Sigmoid colon (tissue), 4 donors: Measurements from ENCODE around the gene WWC2.

Experiments
- EP300 ChIP-seq, 4 donors: sonication (generic); formaldehyde crosslinking; IDR thresholded peaks; one replicate each; pipeline ENCODE4 v1.6.1; 2017; ENCODE audit warnings: antibody characterized with exemption in 4 of 4
- POLR2A ChIP-seq, 2 donors: fragments of 450-650 bp; IDR thresholded peaks; one replicate each; pipeline ENCODE4 v1.6.1; 2016; ENCODE audit warnings: antibody characterized with exemption in 2 of 2, mild to moderate bottlenecking in 2 of 2, moderate library complexity in 2 of 2
- TF ChIP-seq, protein P1 (sequence below), 4 experiments: fragments of 450-650 bp in 3 of 4; fragments of 200-600 bp in 1 of 4; IDR thresholded peaks; one replicate each; pipeline ENCODE4 v1.5.1; 2016 to 2019; ENCODE audit warnings: antibody characterized with exemption in 4 of 4, mild to moderate bottlenecking in 3 of 4, moderate library complexity in 2 of 4

DNA sequence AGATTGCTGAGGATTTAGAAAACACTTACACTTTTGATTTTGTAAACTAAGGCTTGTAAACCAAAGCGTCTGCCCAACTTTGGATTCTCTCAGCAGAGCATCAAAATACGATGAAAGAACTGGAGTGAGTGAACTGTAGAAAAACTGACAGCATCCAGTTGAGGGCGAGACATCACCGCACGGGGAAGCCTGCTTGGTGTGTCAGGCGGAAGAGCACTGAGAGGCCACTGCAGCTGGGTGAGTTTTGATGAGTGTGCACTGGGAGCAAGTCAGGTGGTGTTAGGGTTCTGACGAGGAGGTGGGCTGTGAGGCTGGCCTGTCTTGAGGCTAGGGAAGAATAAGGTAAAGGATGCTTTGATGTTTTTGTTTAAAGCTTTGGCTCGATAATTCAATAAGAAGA, 270.0 kb downstream of the WWC2 start:
- TF ChIP-seq POLR2A (IDR thresholded peaks at IDR 0.05) (no peak), EP300 (IDR thresholded peaks at IDR 0.05) (no peak)
- TF ChIP-seq, protein P1, sequence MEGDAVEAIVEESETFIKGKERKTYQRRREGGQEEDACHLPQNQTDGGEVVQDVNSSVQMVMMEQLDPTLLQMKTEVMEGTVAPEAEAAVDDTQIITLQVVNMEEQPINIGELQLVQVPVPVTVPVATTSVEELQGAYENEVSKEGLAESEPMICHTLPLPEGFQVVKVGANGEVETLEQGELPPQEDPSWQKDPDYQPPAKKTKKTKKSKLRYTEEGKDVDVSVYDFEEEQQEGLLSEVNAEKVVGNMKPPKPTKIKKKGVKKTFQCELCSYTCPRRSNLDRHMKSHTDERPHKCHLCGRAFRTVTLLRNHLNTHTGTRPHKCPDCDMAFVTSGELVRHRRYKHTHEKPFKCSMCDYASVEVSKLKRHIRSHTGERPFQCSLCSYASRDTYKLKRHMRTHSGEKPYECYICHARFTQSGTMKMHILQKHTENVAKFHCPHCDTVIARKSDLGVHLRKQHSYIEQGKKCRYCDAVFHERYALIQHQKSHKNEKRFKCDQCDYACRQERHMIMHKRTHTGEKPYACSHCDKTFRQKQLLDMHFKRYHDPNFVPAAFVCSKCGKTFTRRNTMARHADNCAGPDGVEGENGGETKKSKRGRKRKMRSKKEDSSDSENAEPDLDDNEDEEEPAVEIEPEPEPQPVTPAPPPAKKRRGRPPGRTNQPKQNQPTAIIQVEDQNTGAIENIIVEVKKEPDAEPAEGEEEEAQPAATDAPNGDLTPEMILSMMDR (IDR thresholded peaks at IDR 0.05) = no peak
